Endothelial cell of umbilical vein (primary cell): Measurements from ENCODE around the gene TRIM7. TPM values are rescaled to one million over a fixed set of nuclear protein-coding genes. Genes with fewer than 3 reads are reported as not detected.

Experiments
- BruUV-seq: library from RNA; stranded (reverse); fragments of 400-500 nt; replicated peaks from 2 replicates; lab custom pipeline; 2021; lab: Mats Ljungman, UMichigan
- CTCF ChIA-PET: fragments of 300-600, 350-600 bp; sonication (Branson Sonifier 250); formaldehyde crosslinking; loops from one replicate; lab custom pipeline; 2021; ENCODE audit warnings: antibody characterized with exemption, inconsistent platforms; lab: Charles Lee
- POLR2A ChIA-PET: fragments of 300-600, 350-600 bp; sonication (Branson Sonifier 250); formaldehyde crosslinking; loops from one replicate; lab custom pipeline; 2021; ENCODE audit warnings: antibody characterized with exemption, inconsistent platforms; lab: Charles Lee
- DNase-seq: peaks from one replicate; pipeline ENCODE4 v3.0.0-alpha.2; 2011; ENCODE audit warnings: low read depth, low spot score
- FAIRE-seq: peaks from 2 replicates; lab custom pipeline; 2011; peaks lifted over from hg19 to GRCh38; lab: Jason Lieb, UNC
- H2AFZ ChIP-seq: 2 replicates; pipeline ENCODE4 v1.6.0; 2012; ENCODE audit warnings: low read depth, low read length, control low read depth, inconsistent platforms
- H3K27ac ChIP-seq: 2 replicates; pipeline ENCODE4 v1.5.1; 2011; ENCODE audit warnings: low read depth, mild to moderate bottlenecking, control low read depth, low read length, moderate library complexity; ENCODE audit not compliant: insufficient read depth
- H3K27me3 ChIP-seq, 2 experiments: 2 replicates each; pipeline versions ENCODE4 v1.6.0 to v1.6.1; 2011; ENCODE audit warnings: low read length in 2 of 2, mixed read lengths in 1 of 2; ENCODE audit not compliant: control insufficient read depth in 2 of 2, insufficient read depth in 2 of 2
- H3K36me3 ChIP-seq, 2 experiments: 2 replicates in 1 of 2; 3 replicates in 1 of 2; pipeline ENCODE4 v1.5.1; 2011; ENCODE audit warnings: low read length in 2 of 2, mild to moderate bottlenecking in 1 of 2, moderate library complexity in 1 of 2; ENCODE audit not compliant: control insufficient read depth in 2 of 2, insufficient read depth in 2 of 2; ENCODE audit errors: extremely low read depth in 1 of 2
- H3K4me1 ChIP-seq: 3 replicates; pipeline ENCODE4 v1.5.1; 2011; ENCODE audit warnings: mild to moderate bottlenecking, low read length; ENCODE audit not compliant: control insufficient read depth, insufficient read depth; ENCODE audit errors: extremely low read depth
- H3K4me2 ChIP-seq: 2 replicates; pipeline ENCODE4 v1.6.1; 2011; ENCODE audit warnings: low read length, control low read depth, mixed read lengths; ENCODE audit not compliant: insufficient read depth
- H3K4me3 ChIP-seq, 3 experiments: fragments of 200-600 bp in 1 of 3; sonication (generic), shearing (Covaris generic) in 1 of 3; replicated peaks in 1 of 3; 2 replicates each; pipeline ENCODE4 v1.5.1; 2011 to 2016; ENCODE audit warnings: control low read depth in 3 of 3, low read length in 3 of 3, mild to moderate bottlenecking in 2 of 3, inconsistent platforms in 1 of 3, low read depth in 1 of 3, moderate library complexity in 1 of 3; ENCODE audit not compliant: insufficient read depth in 1 of 3
- H3K79me2 ChIP-seq: 2 replicates; pipeline ENCODE4 v1.6.0; 2012; ENCODE audit warnings: low read length, inconsistent platforms; ENCODE audit not compliant: control insufficient read depth, insufficient read depth
- H3K9ac ChIP-seq: replicated peaks from 2 replicates; pipeline ENCODE3; 2011; ENCODE audit warnings: low read length, control low read depth; ENCODE audit not compliant: insufficient read depth; ENCODE audit errors: extremely low read depth
- H3K9me1 ChIP-seq: replicated peaks from 3 replicates; pipeline ENCODE4 v1.6.0; 2011; ENCODE audit warnings: mild to moderate bottlenecking, low read length; ENCODE audit not compliant: control insufficient read depth, insufficient read depth; ENCODE audit errors: extremely low read depth
- H3K9me3 ChIP-seq: replicated peaks from 2 replicates; pipeline ENCODE4 v1.5.1; 2012; ENCODE audit warnings: low read length, inconsistent platforms; ENCODE audit not compliant: control insufficient read depth, insufficient read depth
- H4K20me1 ChIP-seq: replicated peaks from 2 replicates; pipeline ENCODE3; 2011; ENCODE audit warnings: mild to moderate bottlenecking, low read length; ENCODE audit not compliant: control insufficient read depth, insufficient read depth; ENCODE audit errors: extremely low read depth
- CTCF ChIP-seq, 2 donors: IDR thresholded peaks; 1 replicate in 1 of 2; 2 replicates in 1 of 2; pipeline ENCODE4 v1.5.1; 2011; ENCODE audit warnings: low read length in 2 of 2, mild to moderate bottlenecking in 2 of 2, moderate library complexity in 2 of 2, control low read depth in 1 of 2, inconsistent platforms in 1 of 2, low read depth in 1 of 2; ENCODE audit not compliant: insufficient read depth in 1 of 2; ENCODE audit errors: extremely low read depth in 1 of 2
- EZH2 ChIP-seq: IDR thresholded peaks from 2 replicates; pipeline ENCODE4 v1.6.1; 2012; ENCODE audit warnings: borderline replicate concordance, low read depth, mild to moderate bottlenecking, moderate library complexity, low read length, inconsistent platforms; ENCODE audit not compliant: severe bottlenecking
- FOS ChIP-seq: IDR thresholded peaks from 2 replicates; pipeline ENCODE4 v1.6.1; 2011; ENCODE audit warnings: mild to moderate bottlenecking, low read length, moderate library complexity, borderline replicate concordance; ENCODE audit not compliant: insufficient read depth
- GATA2 ChIP-seq: IDR thresholded peaks from 2 replicates; pipeline ENCODE4 v1.7.0; 2011; ENCODE audit warnings: low read depth, mild to moderate bottlenecking, moderate library complexity, mixed read lengths, low read length; ENCODE audit not compliant: insufficient read length, insufficient read depth
- JUN ChIP-seq: IDR thresholded peaks from 2 replicates; pipeline ENCODE4 v1.6.1; 2011; ENCODE audit warnings: borderline replicate concordance, low read depth; ENCODE audit not compliant: insufficient read length, insufficient read depth
- MAX ChIP-seq: IDR thresholded peaks from 2 replicates; pipeline ENCODE4 v1.6.1; 2011; ENCODE audit not compliant: insufficient read depth, insufficient read length
- MYC ChIP-seq: IDR thresholded peaks from one replicate; pipeline ENCODE4 v1.6.1; 2011; ENCODE audit warnings: mild to moderate bottlenecking, low read depth, low read length
- POLR2A ChIP-seq: IDR thresholded peaks from 2 replicates; pipeline ENCODE4 v1.6.1; 2012; ENCODE audit warnings: low read depth, mild to moderate bottlenecking, control low read depth, low read length
- POLR2AphosphoS5 ChIP-seq: IDR thresholded peaks from 2 replicates; pipeline ENCODE4 v1.6.1; 2012; ENCODE audit warnings: low read depth, mild to moderate bottlenecking, control low read depth, low read length, moderate library complexity; ENCODE audit not compliant: insufficient read depth
- dilution Hi-C: fragments of 300-500 bp; cut with MboI; formaldehyde crosslinking; loops from one replicate; pipeline ENCODE4 v1.15.0; 2019; ENCODE audit warnings: low sequenced_read_pairs; ENCODE audit not compliant: extremely low pct_ligation_motif_present
- intact Hi-C: fragments of 100-400 bp; cut with micrococcal nuclease; formaldehyde crosslinking; loops from one replicate; pipeline ENCODE4 v1.10.0; 2022
- polyA plus RNA-seq, 4 experiments: library from polyadenylated mRNA; depleted of rRNA in 3 of 4; stranded (reverse) in 3 of 4; unstranded in 1 of 4; fragments of >200 nt; gene quantifications; 2 replicates each; pipeline versions ENCODE4 v1.2.1 to v1.2.3, GENCODE V29; 2011 to 2012; ENCODE audit warnings: missing spikeins in 1 of 4
- total RNA-seq: library from RNA; stranded (reverse); gene quantifications from 2 replicates; pipeline ENCODE4 v1.2.3, GENCODE V29; 2021

TRIM7 gene
- total and polyA plus RNA-seq, 2 donors (not counting 3 experiments of a cell fraction or from before 2014, with no cell fraction given) = 2.7 to 3.4 TPM

GRCh38 chr5:181195249-181195761 is 9.7 kb downstream of the TRIM7 start:
- Histone ChIP-seq H3K4me1 (peaks cover 12% of the 10 kb centered on the region), H3K4me3 (no peak overlapping the region), H3K27me3 (no peaks in the 10 kb centered on the region), H3K4me2 (no peak overlapping the region), H3K9me3 (no peaks in the 10 kb centered on the region), H3K27ac (no peak overlapping the region), H4K20me1 (no peaks in the 10 kb centered on the region), H3K9ac (no peak overlapping the region), H2AFZ (no peak overlapping the region), H3K9me1 (no peaks in the 10 kb centered on the region), H3K36me3 (no peaks in the 10 kb centered on the region), H3K79me2 (no peaks in the 10 kb centered on the region)
- CTCF ChIA-PET = interaction anchor here (10.2 kb wide), 1 partner anchor 10 kb away, joined by 95 read pairs; the partner anchor contains the start of gene TRIM7
- POLR2A ChIA-PET = no interaction called here
- intact Hi-C loops = no loop called here
- dilution Hi-C loops = no loop called here
- TF ChIP-seq POLR2A (no peak), POLR2AphosphoS5 (no peak), JUN (no peak), GATA2 (no peak), FOS (no peak)
- no TSS peak for BruUV-seq
- FAIRE-seq (no peak), DNase-seq (no peak)

GRCh38 chr5:181194489-181195248 is 10.3 kb downstream of the TRIM7 start:
- H3K9me1 ChIP-seq = no peaks in the 10 kb centered on the region
- dilution Hi-C loops = no loop called here
- peaks cover 18% of the 10 kb centered on the region for H3K4me1 ChIP-seq
- H3K9ac ChIP-seq = no peak overlapping the region
- no peaks in the 10 kb centered on the region for H3K36me3 ChIP-seq
- H4K20me1 ChIP-seq = no peaks in the 10 kb centered on the region
- H3K27ac ChIP-seq = no peak overlapping the region
- H3K27me3 ChIP-seq = no peaks in the 10 kb centered on the region
- CTCF ChIA-PET = interaction anchor here (10.2 kb wide), 1 partner anchor 10 kb away, joined by 95 read pairs; the partner anchor contains the start of gene TRIM7
- DNase-seq = no peak
- H3K79me2 ChIP-seq = no peaks in the 10 kb centered on the region
- H3K9me3 ChIP-seq = no peaks in the 10 kb centered on the region
- H3K4me2 ChIP-seq = no peak overlapping the region
- no TSS peak for BruUV-seq
- POLR2A ChIA-PET = no interaction called here
- H3K4me3 ChIP-seq = no peak overlapping the region
- no peak for TF ChIP-seq GATA2
- no peak for TF ChIP-seq JUN
- TF ChIP-seq POLR2AphosphoS5 = no peak
- no peak for TF ChIP-seq MAX
- no peak for TF ChIP-seq MYC
- no peak for TF ChIP-seq FOS
- no peak for TF ChIP-seq EZH2
- TF ChIP-seq CTCF (IDR thresholded peaks at IDR 0.05; ENCODE audit: extremely low read depth in 1 of 2, insufficient read depth in 1 of 2, low read depth in 1 of 2, low read length in 2 of 2) = no peak
- no peak for TF ChIP-seq POLR2A
- no peak for FAIRE-seq
- H2AFZ ChIP-seq = no peak overlapping the region
- intact Hi-C loops = no loop called here
